GM19452 (cell line): ENCODE measurements around the gene ASB13.

Source experiments
- ATAC-seq: cut with Tn5 transposase; IDR thresholded peaks from one replicate; pipeline ENCODE4 v1.9.1; 2021; ENCODE audit not compliant: unreplicated experiment

The ASB13 gene

DNA sequence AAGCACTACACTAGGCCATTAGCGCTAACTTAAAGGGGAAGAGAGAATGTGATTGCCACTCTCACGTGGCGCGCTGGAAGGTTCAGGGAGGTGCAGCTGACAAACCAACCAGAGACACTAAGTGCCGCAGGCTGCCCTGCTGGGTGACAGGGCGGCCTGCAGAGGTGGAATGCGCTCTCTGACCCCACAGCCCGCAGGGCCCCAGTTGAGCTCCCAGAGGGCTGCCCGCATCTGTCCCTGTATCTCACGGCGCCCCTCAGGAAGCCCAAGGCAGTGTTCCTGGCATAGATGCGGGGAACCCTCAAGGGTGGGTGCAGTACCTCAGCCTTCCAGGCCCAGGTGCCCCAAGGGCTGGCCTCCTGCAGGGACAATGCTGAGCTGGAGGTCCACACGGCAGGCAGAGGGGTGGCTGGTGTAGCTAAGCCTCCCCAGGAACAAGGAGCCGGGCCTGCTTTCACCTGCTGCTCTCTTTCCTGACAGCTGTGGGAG lies 75.0 kb downstream of the ASB13 start:
- no peak for ATAC-seq

DNA sequence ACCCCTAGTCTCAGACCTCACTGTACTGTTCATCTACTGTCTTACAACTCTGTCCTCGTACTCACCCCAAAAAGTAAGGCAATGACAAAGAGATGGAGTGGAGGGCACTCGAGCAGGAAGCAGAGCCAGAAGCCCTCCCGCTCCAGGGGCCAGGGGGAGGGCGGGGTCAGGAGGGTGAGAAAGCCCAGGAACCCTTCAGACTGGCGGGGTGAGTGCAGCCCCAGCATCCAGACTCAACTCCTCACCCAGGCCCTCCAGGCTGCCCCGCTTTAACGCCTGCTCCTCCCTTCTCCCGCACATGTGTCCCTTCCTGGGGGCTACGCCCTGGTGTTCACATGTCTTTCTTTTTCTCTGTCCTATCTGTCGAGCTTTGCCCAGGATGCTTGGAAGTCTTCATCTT lies 75.6 kb downstream of the ASB13 start:
- ATAC-seq, result no peak

DNA sequence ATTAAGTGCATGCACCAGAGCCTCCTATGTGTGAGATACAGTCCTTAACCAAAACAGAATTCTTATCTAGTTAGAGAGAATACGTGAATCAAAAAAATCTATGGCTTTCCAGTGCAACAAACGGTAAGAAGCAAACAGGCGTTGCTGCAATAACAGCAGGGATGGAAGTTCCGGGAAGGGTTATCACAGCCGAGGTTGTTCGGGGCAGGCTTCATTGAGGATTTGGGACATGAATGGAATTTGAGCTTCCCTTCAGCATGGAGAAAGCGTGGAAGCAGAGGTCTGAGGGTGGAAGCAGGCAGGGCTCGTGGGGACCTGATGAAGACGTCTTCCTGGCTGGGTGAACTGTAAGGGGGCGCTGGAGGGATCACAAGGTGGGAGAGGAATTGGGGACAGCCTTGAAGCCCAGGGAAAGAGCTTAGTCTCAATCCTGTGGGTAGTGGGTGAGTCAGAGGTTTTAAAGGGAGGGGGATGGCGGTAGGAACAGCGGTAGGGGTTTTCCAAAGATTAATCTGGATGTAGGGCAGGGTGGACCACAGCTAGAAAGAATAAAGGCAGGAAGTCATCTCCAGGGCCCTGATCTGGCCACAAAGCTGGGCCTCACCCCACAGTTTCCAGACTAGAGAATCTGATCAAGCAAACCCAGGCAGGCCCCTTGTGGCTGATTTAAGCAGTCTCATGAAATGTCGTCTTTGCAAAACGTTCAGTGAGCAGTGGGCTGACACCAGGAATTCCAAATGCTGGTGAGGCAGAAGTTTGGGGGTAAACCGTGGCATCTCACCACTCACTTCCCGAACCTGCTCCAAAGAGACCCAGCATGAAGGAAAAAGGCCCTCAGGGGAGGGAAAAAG lies 76.5 kb downstream of the ASB13 start:
- no peak for ATAC-seq

DNA sequence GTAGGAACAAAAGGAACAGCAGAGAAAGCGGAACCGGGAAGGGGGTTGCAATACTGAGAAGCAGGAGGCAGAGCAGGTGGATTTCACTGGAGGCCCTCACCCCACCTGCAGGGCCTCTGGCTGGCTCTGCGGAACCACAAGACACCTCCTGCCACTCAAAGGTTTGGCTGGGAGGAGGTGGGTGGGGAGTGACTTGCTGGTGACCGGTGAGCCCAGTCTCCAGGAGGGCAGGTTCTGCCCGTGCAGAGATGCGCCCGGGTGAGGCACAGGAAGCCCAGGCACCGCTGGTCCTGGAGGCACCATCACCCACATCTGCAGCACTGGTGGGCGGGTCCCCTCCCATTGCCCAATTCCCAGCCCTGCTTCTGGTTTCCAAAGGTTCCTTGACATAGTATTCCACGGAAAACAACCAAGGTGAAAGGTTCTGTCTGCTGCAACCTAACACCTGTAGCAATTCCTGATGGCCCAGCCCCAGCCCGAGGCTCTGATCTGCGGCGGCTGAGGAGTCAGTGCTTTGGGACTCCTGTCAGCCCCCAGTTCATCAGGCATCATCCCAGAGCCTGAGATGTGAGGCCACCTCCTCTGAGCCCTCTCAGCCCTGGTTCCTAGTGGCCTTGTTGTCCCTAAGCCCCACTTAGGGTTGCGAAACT lies 77.3 kb downstream of the ASB13 start:
- ATAC-seq, result no peak
